Stimulated activated CD8-positive, alpha-beta memory T cell treated with anti-CD3 and anti-CD28 coated beads, Interleukin-15, amount 100 ng/mL, for 24 hours (primary cell): ENCODE measurements around the gene MIGA1.
"Not testable (repeated sequence)": the region's sequence is repeated elsewhere in the genome, so short reads cannot be mapped to it uniquely, and the experiment has no call there.

ENCODE experiments used
- DNase-seq: peaks from one replicate; pipeline ENCODE4 v3.0.0-alpha.2; 2020; ENCODE audit warnings: low read depth

Gene MIGA1

DNA sequence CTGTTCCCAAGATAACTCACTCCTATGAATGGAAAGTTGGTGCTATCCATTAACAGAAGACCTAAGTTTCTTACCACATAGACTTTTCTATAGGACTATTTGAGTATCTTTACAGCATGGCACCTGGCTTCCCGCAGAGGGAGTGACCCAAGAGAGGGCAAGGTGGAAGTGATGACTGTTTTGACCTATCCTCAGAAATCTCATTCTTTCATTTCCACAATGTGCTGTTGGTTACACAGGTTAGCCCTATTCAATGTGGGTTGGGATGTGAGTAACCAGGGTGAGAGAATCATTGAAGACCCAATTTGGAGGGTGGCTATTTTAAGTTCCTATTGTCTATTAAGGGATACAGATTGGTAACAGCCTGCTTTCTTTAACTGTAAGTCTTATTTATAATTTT lies 70.6 kb downstream of the MIGA1 start:
- no peak for DNase-seq

GRCh38 chr1:77857552-77857951 lies 78.1 kb downstream of the MIGA1 start:
- DNase-seq, result no peak

DNA sequence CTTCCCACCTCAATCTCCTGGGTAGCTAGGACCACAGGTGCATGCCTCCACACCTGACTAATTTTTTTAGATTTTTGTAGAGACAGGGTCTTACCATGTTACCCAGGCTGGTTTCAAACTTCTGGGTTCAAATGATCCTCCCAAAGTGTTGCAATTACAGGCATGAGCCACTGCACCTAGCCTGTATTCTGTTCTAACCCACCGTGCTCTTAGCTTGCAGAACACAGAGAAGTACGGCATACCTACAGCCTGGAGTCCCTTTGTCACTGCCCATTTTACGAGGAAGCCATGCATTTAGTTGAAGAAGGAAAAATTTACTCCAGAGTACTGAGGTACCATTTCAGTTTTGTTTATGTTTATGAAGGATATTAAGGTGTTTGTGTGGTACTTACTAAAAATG lies 79.3 kb downstream of the MIGA1 start:
- no peak for DNase-seq

DNA sequence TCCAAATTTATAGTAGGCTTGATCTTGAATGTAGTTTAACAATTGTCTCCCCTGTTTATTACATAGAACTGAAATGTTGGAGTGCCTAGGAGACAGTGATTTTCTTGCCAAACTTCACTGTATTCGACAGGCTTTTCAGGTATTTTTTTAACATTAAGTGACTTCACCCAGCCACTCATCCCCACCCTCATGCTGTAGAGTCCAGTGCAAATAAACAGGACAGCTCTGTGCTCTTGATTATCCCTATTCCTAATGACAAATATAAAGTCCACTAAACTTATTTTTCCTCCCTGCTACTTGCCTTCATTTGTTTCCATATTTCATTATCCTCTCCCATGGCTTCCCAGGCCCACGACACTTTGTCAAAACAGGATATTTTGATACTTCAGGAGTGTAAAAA lies 79.8 kb downstream of the MIGA1 start:
- DNase-seq, result no peak

DNA sequence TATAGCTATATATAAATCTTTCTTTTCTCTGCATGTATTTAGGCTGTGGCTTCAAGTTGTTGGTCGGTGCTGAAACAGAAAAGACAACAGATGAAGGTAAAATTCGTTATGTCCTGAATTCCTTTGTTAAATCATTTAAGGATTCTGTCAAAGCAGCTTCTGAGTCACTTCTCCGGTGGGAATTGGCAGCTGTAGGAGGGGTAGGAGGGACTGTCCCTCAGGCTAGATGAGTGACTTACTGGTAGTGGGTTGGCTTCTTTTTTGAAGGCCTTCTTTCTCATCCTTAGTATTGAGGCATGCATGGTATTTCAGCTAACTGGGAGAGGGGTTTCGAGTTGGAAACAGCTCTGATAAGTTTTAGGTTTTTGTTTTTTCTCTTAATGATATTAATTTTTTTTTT lies 86.8 kb downstream of the MIGA1 start:
- DNase-seq, result no peak

DNA sequence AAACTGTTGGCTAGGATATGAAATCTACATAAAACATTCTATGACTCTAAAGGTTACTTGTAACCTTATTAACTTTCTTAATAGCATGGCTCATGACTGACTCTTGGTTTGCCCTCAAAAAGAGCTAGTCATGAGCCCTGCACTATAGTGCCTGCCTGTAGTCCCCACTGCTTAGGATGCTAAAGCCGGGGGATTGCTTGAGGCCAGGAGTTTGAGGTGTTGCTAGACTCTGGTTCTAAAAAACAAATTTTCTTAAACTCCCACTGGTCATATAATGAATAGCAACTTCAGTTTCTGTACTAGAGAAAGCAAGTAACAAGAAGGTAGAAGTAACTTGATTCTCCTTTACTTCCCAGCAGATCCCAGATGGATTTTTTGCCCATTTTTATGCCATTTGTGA lies 93.2 kb downstream of the MIGA1 start:
- DNase-seq, result no peak

GRCh38 chr1:77873461-77873860 lies 94.0 kb downstream of the MIGA1 start:
- DNase-seq, result no peak

DNA sequence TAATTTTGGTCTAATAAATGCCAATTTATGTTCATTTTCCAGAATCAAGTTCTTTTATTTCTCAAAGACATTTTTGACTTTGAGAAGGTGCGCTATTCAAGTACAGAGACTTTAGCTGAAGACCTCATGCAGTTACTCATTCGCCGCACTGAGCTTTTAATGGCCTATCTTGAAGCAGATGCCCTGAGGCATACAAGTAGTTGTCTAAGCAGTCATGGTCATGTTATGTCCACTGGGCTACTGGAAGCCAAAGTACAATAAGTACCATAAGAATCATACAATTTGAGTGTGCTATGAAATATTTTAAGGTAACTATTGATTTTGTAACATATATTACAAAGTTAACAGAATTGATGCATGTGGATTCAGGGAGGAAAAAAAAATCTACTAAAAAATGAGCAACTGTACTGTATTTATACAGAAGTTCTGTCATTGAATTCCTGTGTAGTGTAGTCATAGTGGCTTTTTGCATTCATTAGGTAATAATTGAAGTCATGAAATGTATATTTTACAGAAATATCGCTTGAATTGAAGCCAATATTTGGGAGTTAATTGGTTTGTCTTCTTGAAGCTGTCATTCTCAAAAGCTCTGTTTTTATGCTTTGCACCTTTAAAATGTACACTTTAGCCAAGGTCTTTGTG lies 95.5 kb downstream of the MIGA1 start:
- no peak for DNase-seq

- DNase-seq, result no peak
These were observed 97.4 kb downstream of the MIGA1 start for GRCh38 chr1:77876884-77877283.

DNA sequence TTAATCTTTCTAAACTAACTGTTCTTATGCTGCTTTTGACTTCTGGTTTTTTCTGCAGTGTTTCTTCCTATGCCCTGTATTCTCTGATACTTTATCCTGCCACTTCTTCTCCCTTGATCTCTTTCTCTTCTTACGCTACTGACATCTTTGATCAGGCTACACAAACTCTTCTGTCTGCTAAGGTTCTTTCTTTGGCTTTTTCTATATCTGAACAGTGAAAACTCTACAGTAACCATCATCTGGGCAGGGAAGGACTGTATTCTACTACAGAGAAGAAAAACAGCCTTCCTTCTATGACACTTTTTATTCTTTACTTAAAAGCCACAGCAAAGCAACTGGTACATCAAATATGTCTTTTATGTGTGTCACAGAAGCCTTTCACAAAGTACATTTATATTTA lies 101.6 kb downstream of the MIGA1 start:
- DNase-seq, result no peak

DNA sequence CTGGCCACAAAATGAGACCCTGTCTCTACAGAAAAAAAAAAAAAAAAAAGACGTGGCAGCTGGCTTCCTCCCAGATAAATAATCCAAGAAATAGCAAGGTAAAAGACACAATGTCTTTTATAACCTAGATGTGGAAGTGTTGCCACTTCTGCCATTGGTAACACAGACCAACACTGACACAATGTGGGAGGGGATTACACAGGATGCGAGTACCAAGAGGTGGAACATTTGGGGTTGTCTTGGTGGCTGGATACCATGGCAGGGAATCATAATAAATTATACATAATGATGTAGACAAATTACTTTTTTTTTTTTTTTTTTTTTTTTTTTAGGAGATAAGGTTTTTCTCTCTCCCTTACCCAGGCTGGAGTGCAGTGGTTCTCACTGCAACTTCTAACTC lies 103.0 kb downstream of the MIGA1 start:
- DNase-seq, result no peak

- no peak for DNase-seq
These were observed 108.8 kb downstream of the MIGA1 start, which contains the start of gene NEXN for GRCh38 chr1:77888081-77888780. NEXN (plus strand) TSS chr1:77888624; CDS start chr1:77916107, 27,483 bp downstream.

DNA sequence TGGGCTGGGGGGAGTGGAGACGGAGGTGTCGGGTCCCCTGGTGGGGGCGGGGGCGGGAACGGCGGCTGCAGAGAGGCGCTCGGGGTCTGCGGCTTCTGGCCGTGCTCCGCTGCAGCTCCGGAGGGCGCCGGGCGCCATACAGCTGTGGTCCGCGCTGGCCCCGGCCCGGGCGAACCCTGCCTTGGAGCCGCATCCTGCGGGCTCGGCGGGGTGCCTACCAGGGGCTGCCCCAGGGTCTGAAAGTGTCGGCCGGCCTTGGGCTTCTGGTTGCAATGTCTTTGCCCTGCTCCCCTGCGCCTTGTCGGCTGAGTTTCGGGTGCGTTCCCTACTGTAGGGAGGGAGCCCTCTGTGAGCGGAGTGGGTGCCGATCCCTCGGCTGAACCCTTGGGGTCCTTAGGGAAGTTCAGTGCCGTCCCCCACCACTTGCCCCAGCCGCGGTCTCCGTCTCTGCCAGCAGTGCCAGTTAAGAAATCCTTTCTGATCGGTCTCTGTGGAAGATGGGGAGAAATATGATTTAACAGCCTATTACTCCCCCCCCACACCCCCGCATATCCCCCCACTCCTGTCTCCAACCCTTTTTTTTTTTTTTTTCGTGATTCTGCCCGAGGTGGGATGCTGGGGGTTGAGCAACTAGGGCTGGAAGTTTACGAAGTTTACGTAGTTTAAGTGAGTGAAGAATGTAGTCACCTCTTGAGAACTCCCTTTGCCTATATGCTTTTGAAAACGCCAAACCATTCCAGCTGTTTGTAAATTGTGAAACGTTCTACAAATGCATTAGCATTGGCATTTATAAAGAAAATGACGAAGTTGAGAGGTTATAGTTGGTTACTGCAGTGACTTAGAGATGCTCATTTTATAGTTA lies 109.6 kb downstream of the MIGA1 start:
- DNase-seq, result no peak

DNA sequence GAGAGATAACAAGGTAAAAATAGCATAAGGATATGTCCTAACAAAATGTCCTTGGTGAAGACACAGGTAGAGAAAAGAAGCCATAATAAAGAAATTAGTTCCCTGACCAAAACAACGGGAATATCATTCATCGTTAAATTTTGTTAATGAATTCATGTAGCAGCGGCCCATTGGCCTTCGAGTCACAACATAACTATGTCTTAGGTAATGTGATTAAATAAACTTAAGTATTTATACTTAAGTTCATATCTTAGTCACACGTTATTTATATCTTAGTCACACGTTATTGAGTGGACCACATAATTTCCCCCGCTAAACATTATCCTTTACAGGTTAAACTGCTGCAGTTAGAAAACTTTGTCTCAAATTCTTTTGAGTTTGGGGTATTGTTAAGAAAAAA lies 110.2 kb downstream of the MIGA1 start:
- DNase-seq, result no peak

GRCh38 chr1:77891200-77891599 lies 111.8 kb downstream of the MIGA1 start:
- DNase-seq, result no peak

DNA sequence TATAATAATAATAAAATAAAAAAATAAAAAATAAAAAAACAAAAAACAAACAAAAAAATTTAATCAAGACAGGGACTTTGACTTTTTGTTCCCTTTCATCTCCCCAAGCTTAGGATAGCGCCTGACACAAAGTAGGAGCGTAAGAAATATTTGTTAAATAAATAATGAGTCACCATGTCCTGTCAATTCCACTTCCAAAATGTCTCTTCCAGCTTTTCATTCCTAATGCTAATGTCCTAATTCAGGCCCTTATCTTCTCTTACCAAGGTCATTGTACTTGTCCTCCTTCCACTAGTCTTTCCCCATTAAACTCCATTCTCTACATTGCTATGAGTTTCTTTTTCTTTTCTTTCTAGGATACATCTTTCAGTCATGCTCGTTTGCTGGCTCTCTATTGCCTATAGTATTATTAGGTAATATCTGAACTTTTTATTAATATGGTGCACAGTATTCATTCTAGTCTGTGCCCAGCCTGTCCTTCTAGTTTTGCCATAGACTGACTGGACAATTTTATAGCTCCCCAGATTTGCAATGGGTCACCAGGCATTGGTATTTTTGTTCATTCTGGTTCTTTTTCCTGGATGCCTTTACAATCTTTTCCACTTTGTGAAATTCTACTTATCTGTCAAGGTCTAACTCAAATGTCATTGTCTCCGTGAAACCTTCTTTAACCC lies 120.3 kb downstream of the MIGA1 start:
- no peak for DNase-seq

DNA sequence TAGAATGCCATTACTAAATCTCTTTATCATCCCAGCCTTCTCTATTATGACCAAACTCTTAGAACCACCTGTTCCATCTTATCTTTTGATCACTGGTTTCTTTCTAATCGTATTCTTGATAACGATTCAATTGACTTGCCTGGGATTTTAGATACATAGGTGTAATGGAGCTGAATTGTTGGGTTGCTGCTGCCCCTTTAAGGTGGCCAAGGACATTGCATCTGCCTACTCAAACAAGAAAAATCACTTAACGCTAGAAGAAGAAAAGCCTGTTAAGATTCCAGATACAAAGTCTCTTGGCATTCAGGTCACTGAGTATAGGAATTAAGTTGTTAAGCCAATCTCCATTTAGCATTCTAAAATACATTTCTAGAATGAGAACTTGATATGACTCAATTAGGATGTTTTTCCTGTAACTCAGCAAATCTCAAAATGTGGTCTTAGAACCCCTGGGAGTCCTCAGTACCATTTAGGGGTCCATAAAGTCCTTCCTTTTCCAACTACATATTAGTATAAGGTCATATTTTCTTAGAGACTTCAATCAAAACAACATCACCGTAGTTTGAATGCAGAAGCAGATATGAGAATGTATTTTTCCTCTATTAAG lies 121.3 kb downstream of the MIGA1 start:
- DNase-seq, result no peak

GRCh38 chr1:77905603-77906002 lies 126.2 kb downstream of the MIGA1 start:
- DNase-seq, result no peak

DNA sequence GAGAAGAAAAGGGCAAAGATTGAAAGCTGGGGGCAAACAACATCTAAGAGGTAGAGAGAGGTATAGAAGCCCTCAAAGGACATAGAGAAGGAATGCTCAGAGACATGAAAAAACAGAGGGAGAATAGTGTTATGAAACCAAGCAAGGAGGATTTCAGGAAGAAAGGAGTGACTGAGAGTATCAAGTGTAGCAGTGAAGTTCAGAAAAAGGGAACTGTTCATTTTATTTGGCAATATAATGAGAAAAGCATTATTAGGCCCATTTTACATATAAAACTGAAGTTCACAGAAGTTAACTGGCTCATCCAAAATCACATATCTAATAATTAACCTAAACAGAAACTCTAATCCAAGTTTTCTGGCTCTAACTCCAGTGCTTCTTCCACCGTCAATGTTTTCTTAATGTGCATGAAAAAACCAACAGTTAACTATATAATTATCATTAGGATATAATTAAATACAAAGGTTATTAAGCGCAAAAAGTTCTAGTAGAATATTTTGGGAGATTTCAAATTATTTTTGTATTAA lies 126.6 kb downstream of the MIGA1 start:
- DNase-seq, result no peak

DNA sequence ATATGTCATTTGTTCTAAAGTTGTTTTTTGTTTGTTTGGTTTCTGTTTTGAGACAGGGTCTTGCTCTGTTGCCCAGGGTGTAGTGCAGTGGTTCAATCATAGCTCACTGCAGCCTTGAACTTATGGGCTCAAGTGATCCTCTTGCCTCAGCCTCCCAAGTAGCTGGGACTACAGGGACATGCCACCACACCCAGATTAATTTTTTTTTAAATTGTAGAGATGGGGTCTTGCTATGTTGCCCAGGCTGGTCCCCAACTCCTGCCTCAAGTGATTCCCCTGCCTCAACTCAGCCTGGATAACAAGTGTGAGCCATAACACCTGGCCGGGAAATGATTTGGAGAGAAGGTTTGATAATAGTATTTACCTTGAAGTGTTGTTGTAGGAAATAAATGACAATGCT lies 127.2 kb downstream of the MIGA1 start:
- DNase-seq, result no peak

GRCh38 chr1:77910116-77910515 lies 130.7 kb downstream of the MIGA1 start:
- DNase-seq, result no peak

- not testable (repeated sequence) for DNase-seq
These were observed 139.5 kb downstream of the MIGA1 start for GRCh38 chr1:77918918-77919317.
